Right lung (tissue), 10 donors: Measurements from ENCODE around the gene PRSS1. TPM values are rescaled to one million over a fixed set of nuclear protein-coding genes. Genes with fewer than 3 reads are reported as not detected.
"Not testable (repeated sequence)": the region's sequence is repeated elsewhere in the genome, so short reads cannot be mapped to it uniquely, and the experiment has no call there.

Experiments
- DNase-seq, 2 donors: peaks; one replicate each; pipeline ENCODE4 v3.0.0-alpha.2; 2013
- long read RNA-seq, 8 donors: transcript quantifications; one replicate each; lab custom pipeline, GENCODE V29; 2026
- polyA plus RNA-seq, 5 donors: library from polyadenylated mRNA; unstranded; fragments of 120-200 nt; gene quantifications; one replicate each; pipeline versions ENCODE4 v1.2.1 to v1.2.3, GENCODE V29; 2013; ENCODE audit warnings: inconsistent platforms in 1 of 5, low replicate concordance in 1 of 5; ENCODE audit not compliant: insufficient read length in 5 of 5, insufficient read depth in 1 of 5

PRSS1 gene
- not detected for polyA plus RNA-seq
- long read RNA-seq, donor 1, result 0 reads
- long read RNA-seq, donor 2, result 0 reads
- long read RNA-seq, donor 3, result 0 reads
- long read RNA-seq, donor 4, result 0 reads
- long read RNA-seq, donor 5, result 0 reads
- long read RNA-seq, donor 6, result 0 reads
- long read RNA-seq, donor 7, result 0 reads
- long read RNA-seq, donor 8, result 0 reads

DNA sequence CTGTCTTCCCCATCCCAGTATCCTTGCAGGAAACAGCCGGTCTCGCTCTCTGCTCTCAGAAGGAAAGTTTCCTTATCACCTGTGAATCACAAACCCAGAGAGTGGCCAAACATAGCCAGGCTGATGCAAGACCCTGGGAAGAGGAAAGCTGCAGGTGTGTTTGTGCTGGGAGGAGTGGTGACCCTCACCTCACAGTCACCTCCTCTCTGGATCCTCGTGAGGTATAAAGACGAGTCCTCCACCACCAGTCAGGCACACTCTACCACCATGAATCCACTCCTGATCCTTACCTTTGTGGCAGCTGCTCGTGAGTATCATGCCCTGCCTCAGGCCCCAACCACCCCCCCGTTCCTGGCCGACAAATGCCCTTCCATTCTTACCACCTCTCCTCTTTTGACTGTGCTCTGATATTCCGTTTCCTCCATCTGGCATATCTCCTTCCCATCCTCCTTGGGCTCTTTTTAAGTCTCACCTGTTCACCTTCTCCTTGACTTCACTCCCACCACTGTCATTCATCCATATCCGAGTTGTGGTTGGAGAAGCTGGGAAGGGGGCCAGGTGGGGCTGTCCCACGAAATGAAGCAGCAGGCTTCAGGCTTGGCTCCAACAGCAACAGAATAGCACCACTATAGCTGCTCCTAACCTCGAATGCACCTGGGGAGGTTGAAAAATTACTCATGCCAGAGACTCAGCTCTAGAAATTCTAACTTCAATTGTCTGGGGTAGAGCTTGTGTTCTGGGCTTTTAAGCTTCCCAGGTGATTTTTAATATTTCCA is at the start of gene PRSS1:
TSS of gene PRSS1 (plus strand) at position 255 of the 776 bp plus-strand sequence. CDS start at position 268, 13 bp downstream.
- no peak for DNase-seq

GRCh38 chr7:142700935-142701334 is 48.3 kb upstream of the PRSS1 start:
- not testable (repeated sequence) for DNase-seq

DNA sequence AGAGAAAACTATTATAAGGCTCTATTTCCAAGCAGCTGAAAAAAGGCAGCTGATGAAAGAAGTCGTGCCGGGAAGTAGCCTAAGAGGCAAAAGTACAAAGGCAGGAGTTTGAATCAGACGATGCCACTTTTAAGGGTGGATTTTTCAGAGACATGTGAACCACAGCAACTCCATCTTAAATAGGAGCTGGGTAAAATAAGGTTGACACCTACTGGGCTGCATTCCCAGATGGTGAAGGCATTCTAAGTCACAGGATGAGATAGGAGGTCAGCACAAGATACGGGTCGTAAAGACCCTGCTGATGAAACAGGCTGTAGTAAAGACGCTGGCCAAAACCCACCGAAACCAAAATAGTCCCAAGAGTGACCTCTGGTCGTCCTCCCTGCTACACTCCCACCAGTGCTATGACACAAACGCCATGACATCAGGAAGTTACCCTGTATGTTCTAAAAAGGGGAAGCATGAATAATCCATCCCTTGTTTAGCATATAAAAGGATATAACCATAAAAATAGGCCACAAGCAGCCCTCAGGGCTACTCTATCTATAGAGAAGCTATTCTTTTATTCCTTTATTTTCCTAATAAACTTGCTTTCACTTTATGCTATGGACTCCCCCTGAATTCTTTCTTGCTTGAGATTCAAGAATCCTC is 45.5 kb upstream of the PRSS1 start:
- no peak for DNase-seq

DNA sequence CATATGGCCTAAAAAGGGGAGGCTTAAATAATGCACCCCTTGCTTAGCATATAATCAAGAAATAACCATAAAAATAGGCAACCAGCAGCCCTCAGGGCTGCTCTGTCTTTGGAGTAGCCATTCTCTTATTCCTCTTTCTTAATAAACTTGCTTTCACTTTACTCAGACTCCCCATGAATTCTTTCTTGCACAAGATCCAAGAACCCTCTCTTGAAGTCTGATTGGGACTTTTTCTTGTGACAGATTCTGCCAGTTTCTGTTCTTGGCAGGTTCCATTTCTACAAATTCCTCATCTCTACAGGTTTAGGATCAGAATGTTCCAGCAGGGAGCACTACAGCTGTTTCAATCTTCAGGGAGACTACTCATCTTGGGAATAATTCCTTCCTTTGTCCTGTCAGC is 40.5 kb upstream of the PRSS1 start:
- DNase-seq, result not testable (repeated sequence)

- no peak for DNase-seq
Measured at GRCh38 chr7:142709921-142710320, 39.4 kb upstream of the PRSS1 start.

DNA sequence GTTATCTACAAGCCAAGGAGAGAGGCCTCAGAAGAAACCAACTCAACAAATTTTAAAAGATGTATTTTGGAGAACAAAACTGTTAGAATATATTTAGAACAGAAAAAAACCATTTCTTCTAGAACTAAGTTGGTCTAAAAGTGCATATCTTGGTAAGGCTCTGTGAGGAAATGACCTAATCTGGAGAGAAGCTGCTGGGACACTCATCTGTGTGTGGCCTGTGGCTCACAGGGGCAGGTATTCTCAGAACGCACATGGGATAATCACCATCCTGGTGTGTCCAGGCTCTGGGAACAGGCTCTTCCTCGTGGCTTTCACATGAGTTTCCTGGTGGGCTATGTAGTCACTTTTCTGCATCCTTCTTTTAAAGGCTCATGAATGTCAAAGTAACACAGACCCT is 38.1 kb upstream of the PRSS1 start:
- no peak for DNase-seq

- no peak for DNase-seq
Measured at GRCh38 chr7:142711746-142712616, 37.3 kb upstream of the PRSS1 start.

- DNase-seq, result no peak
Measured at GRCh38 chr7:142712617-142712957, 36.7 kb upstream of the PRSS1 start.

GRCh38 chr7:142714375-142714774 is 34.9 kb upstream of the PRSS1 start:
- DNase-seq, result no peak

DNA sequence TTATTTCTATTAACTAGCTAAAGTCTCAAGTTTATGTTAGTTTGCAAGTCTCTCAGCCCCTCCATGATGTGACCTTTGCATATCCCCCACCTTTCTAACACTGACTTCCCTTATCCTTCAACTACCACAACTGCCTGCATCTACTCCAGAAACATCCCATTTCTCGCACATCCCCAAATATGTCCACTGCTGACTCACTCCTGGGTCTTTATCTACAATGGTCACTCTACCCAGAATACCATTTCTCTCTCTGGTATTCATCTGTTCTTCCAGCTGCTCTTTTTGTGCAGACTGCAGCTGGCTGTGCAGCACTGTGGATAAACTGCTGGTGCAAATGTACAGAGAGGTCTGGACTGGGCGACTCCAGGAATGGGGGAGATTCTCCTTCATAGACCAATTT is 32.7 kb upstream of the PRSS1 start:
- DNase-seq, result no peak

DNA sequence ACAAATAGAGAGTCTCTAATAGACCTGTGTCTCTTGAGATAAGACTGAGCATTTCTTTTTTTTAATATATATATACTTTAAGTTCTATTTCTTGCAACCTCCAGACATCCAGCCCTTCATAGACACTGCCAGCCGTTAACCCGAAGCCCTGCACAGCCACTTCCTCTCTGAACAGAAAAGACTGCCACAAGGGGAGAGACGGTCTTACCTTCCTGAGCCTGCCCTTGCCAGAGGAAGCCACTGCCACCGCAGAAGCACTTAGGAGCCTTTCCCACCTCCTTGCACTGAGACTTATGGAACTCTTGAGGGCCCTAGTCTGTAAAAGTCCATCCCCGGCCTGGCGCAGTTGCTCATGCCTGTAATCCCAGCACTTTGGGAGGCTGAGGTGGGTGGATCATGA is 31.8 kb upstream of the PRSS1 start:
- no peak for DNase-seq

GRCh38 chr7:142718313-142718712 is 31.0 kb upstream of the PRSS1 start:
- DNase-seq, result no peak

DNA sequence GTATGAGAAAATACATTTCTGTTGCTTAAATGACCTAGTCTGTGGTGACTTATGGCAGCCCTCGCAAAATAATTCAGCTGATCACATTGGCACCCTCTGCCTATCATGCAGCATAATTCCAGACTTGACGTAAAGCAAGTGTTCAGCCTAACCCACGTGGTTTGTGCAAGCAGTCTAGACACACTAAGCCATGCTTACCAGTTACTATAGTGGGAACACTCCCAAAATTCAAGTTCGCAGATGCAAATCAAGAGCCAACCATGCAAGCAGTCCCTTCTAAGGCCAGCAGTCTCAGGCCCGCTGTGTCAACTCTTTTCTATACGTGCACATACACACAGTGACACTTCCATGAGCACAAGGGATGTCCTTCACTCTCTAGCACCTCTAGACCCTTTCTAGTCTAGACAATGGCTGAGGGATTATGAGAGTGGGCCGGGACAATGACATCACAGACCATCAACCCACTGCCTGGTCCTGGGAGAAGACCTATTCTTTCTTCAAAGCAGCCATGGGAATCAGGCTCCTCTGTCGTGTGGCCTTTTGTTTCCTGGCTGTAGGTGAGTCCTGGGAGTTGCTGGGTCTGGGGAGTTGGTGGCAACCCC is 29.0 kb upstream of the PRSS1 start:
- DNase-seq, result no peak

DNA sequence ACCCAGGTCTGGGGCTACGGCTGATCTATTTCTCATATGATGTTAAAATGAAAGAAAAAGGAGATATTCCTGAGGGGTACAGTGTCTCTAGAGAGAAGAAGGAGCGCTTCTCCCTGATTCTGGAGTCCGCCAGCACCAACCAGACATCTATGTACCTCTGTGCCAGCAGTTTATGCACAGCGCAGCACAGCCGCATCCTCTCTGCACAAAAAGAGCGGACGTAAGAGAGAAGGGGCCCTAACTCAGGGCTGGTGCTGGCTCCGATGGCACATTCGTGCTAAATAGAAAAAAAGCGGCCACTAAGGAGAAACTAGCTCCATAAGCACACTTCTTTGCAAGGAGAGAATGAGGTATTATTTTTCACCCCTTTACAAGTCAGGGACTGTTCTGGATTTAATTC is 28.3 kb upstream of the PRSS1 start:
- peak in 1 of 2 donors; percentile 1 for DNase-seq

- no peak for DNase-seq
Measured at GRCh38 chr7:142722248-142722794, 27.0 kb upstream of the PRSS1 start.

DNA sequence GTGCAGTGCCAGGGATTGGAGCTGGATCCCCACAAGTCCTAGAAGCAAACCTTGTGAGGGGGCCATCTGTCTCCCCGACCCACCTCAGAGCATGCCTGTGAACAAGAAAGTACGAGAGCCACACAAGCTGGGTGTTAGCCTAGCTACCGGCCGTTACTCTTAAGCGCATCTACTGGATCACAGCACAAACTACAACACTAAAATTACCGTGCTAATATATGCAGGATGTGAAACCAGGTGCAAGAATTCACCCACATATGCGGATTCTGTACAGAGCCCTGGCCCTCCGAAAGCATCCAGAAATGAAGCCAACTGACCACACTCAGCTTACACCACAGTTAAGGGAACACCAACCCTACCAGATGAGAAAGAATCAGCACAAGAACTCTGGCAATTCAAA is 16.0 kb upstream of the PRSS1 start:
- DNase-seq, result no peak

GRCh38 chr7:142739923-142740492 is 9.3 kb upstream of the PRSS1 start:
- DNase-seq, result no peak

DNA sequence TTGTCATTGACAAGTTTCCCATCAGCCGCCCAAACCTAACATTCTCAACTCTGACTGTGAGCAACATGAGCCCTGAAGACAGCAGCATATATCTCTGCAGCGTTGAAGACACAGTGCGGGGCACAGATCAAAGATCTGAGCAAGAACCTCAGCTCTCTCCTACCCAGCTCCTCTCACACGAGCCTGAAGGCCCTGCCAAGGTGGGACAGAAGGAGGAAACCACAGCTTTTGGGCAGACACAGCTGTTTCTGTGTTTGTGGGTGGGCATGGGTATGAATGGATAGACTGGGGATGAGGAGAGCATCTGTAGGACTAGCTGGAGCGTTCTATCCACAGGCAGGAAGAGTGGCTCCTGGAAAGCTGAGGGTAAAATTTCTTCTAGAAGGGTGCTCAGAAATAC is 8.5 kb upstream of the PRSS1 start:
- DNase-seq, result no peak

DNA sequence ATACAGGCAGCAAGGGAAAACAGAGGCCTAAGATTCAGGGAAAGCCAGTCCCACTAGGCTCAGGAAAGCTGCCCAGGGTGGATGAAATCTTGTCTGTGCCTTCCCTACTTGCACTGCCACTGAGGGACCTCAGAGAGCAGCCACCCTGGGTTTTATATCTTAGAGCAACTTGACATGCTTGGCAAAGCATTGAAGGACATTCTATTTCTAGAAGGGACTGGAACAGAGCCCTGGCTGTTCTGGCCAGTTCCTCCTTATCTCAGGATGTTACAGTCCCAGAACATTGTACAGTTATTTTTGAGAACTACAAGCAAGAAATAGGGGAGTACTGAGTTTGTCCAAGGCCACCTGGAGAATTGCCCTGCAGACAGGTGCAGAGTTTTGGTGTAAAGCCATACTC is 7.3 kb upstream of the PRSS1 start:
- DNase-seq, result not testable (repeated sequence)

DNA sequence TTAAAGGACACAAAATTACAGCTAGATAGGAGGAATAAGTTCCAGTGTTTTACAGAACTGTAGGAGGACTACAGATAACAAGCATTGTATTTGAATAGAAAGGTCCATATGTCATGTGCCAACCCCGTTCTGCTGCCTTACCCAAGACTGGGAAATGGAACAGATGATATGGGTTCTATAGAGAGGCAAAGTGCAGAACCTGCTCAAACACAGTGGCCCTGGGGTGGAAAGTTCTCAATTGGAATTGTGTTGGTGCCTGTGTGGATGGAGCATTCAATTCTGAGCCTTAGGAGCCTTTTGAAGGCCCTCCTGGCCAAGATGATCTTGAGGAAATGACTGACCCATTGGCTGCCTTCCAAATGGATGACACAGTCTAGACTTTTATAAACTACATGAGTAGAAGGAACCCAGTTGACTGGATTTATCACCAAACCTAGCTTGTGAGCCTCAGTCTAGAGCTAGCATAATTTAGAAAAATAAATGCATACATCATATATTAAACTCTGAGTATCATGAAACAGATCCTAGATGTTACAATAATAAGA is 4.1 kb upstream of the PRSS1 start:
- DNase-seq, result no peak

DNA sequence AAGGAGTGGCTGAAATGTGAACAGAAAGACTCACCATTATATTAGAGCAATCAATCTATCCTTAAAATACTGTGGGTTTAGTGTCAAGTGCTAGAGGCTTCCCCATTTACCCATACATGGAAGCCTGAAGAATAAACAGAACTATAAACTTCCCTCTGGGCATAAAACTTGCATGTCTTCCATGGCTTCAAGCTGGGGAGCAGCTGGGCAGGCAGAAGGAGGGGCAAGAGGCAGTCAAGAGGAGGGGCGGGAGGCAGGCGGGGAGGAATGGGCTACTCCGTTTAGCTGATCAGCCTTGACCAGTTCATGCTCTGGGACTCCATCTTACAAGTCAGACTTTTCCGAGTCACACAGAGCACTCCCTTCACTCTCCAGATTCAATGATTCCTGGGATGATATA is 3.5 kb upstream of the PRSS1 start:
- no peak for DNase-seq
